ENCODE measurements around the gene GNAL.

GNAL gene

GRCh38 chr18:11724781-11725180 lies 35.7 kb downstream of the GNAL start:
- Histone ChIP-seq H3K79me2 (ENCODE audit: insufficient read depth, low read depth) (no peaks in the 10 kb centered on the region), H3K4me1 (ENCODE audit: low read depth, poor library complexity, severe bottlenecking) (no peaks in the 10 kb centered on the region), H3K27ac (no peak overlapping the region), H3K4me3 (IDR thresholded peaks at IDR 0.05; ENCODE audit: insufficient read depth, low read depth, low read length) (no peak overlapping the region), H3K4me2 (no peak overlapping the region), H3K27me3 (ENCODE audit: insufficient read depth, low read depth) (no peaks in the 10 kb centered on the region), H2AFZ (ENCODE audit: low read depth) (no peak overlapping the region), H3K36me3 (ENCODE audit: insufficient read depth) (no peaks in the 10 kb centered on the region; the same call in 1 of the 2 replicates), H3K9ac (no peak overlapping the region), H4K20me1 (ENCODE audit: insufficient read depth) (no peaks in the 10 kb centered on the region)
- TF ChIP-seq CTCF (conservative IDR thresholded peaks at IDR 0.05; ENCODE audit: low read depth, low read length), result no peak

- Histone ChIP-seq H3K27ac (no peak overlapping the region), H3K4me3 (IDR thresholded peaks at IDR 0.05; ENCODE audit: insufficient read depth, low read depth, low read length) (no peak overlapping the region), H3K9ac (no peak overlapping the region), H3K36me3 (ENCODE audit: insufficient read depth) (no peaks in the 10 kb centered on the region), H3K4me1 (ENCODE audit: low read depth, poor library complexity, severe bottlenecking) (no peaks in the 10 kb centered on the region), H3K27me3 (ENCODE audit: insufficient read depth, low read depth) (no peaks in the 10 kb centered on the region), H4K20me1 (ENCODE audit: insufficient read depth) (no peaks in the 10 kb centered on the region), H2AFZ (ENCODE audit: low read depth) (no peak overlapping the region), H3K79me2 (ENCODE audit: insufficient read depth, low read depth) (no peaks in the 10 kb centered on the region), H3K4me2 (no peak overlapping the region)
- TF ChIP-seq CTCF (conservative IDR thresholded peaks at IDR 0.05; ENCODE audit: low read depth, low read length), result no peak
These were observed 37.5 kb downstream of the GNAL start for GRCh38 chr18:11726556-11726955.

- Histone ChIP-seq H3K4me2 (no peak overlapping the region), H3K9ac (no peak overlapping the region), H3K4me3 (IDR thresholded peaks at IDR 0.05; ENCODE audit: insufficient read depth, low read depth, low read length) (no peak overlapping the region), H3K36me3 (ENCODE audit: insufficient read depth) (no peaks in the 10 kb centered on the region), H3K4me1 (ENCODE audit: low read depth, poor library complexity, severe bottlenecking) (no peaks in the 10 kb centered on the region), H3K79me2 (ENCODE audit: insufficient read depth, low read depth) (no peaks in the 10 kb centered on the region), H3K27ac (no peak overlapping the region), H4K20me1 (ENCODE audit: insufficient read depth) (no peaks in the 10 kb centered on the region), H3K27me3 (ENCODE audit: insufficient read depth, low read depth) (no peaks in the 10 kb centered on the region), H2AFZ (ENCODE audit: low read depth) (no peak overlapping the region)
- peak; percentile 20; the same call in 1 of the 2 replicates for TF ChIP-seq CTCF (conservative IDR thresholded peaks at IDR 0.05; ENCODE audit: low read depth, low read length)
These were observed 39.2 kb downstream of the GNAL start for GRCh38 chr18:11728249-11728648.

GRCh38 chr18:11729556-11729955 lies 40.5 kb downstream of the GNAL start:
- H3K4me3 ChIP-seq (IDR thresholded peaks at IDR 0.05; ENCODE audit: insufficient read depth, low read depth, low read length), result no peak overlapping the region
- no peaks in the 10 kb centered on the region for H3K79me2 ChIP-seq (ENCODE audit: insufficient read depth, low read depth)
- TF ChIP-seq CTCF (conservative IDR thresholded peaks at IDR 0.05; ENCODE audit: low read depth, low read length), result no peak
- H3K9ac ChIP-seq, result no peak overlapping the region
- no peak overlapping the region for H2AFZ ChIP-seq (ENCODE audit: low read depth)
- no peak overlapping the region for H3K4me2 ChIP-seq
- H3K36me3 ChIP-seq (ENCODE audit: insufficient read depth), result no peaks in the 10 kb centered on the region
- H4K20me1 ChIP-seq (ENCODE audit: insufficient read depth), result no peaks in the 10 kb centered on the region
- H3K4me1 ChIP-seq (ENCODE audit: low read depth, poor library complexity, severe bottlenecking), result no peaks in the 10 kb centered on the region
- H3K27ac ChIP-seq, result no peak overlapping the region
- H3K27me3 ChIP-seq (ENCODE audit: insufficient read depth, low read depth), result no peaks in the 10 kb centered on the region
